ENCODE measurements around the gene PCBP3. TPM values are rescaled to one million over a fixed set of nuclear protein-coding genes. Genes with fewer than 3 reads are reported as not detected.

PCBP3 gene
- total RNA-seq, 1 experiment from 2014 or later = not detected

- Histone ChIP-seq H3K4me3 (ENCODE audit: low read depth in 2 of 2, low read length in 2 of 2) (no peak overlapping the region), H3K27ac (ENCODE audit: low read length) (no peak overlapping the region), H3K9me3 (ENCODE audit: control insufficient read depth, insufficient read depth, low read depth, low read length) (no peaks in the 10 kb centered on the region), H3K27me3 (ENCODE audit: control insufficient read depth, insufficient read depth, low read length) (no peaks in the 10 kb centered on the region), H3K4me1 (ENCODE audit: control insufficient read depth, insufficient read depth, low read length) (no peaks in the 10 kb centered on the region), H3K36me3 (ENCODE audit: control insufficient read depth, insufficient read depth, low read length) (no peaks in the 10 kb centered on the region)
- intact Hi-C loops (cut with micrococcal nuclease; ENCODE audit: unreplicated experiment) (no loop called here), in situ Hi-C loops (cut with HindIII; ENCODE audit: low pct_unique_long_range_greater_than_20kb, low sequenced_read_pairs) (no loop called here)
- POLR2A ChIA-PET = no interaction called here
- BruUV-seq (replicated peaks) = no TSS peak
- CTCF ChIA-PET = interaction anchor here (0.5 kb wide), 1 partner anchor 324 kb away, joined by 3 read pairs; no protein-coding TSS in a partner anchor
- ATAC-seq (no peak), DNase-seq (ENCODE audit: low read depth, low spot score) (no peak)
- TF ChIP-seq, protein P1, sequence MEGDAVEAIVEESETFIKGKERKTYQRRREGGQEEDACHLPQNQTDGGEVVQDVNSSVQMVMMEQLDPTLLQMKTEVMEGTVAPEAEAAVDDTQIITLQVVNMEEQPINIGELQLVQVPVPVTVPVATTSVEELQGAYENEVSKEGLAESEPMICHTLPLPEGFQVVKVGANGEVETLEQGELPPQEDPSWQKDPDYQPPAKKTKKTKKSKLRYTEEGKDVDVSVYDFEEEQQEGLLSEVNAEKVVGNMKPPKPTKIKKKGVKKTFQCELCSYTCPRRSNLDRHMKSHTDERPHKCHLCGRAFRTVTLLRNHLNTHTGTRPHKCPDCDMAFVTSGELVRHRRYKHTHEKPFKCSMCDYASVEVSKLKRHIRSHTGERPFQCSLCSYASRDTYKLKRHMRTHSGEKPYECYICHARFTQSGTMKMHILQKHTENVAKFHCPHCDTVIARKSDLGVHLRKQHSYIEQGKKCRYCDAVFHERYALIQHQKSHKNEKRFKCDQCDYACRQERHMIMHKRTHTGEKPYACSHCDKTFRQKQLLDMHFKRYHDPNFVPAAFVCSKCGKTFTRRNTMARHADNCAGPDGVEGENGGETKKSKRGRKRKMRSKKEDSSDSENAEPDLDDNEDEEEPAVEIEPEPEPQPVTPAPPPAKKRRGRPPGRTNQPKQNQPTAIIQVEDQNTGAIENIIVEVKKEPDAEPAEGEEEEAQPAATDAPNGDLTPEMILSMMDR (IDR thresholded peaks at IDR 0.05) = no peak
- TF ChIP-seq POLR2AphosphoS5 (IDR thresholded peaks at IDR 0.05; ENCODE audit: low read depth, low read length) = no peak
- TF ChIP-seq SIN3A (IDR thresholded peaks at IDR 0.05; ENCODE audit: borderline replicate concordance, insufficient read depth, low read depth, low read length) = no peak
- no peak for TF ChIP-seq TCF7L2 (IDR thresholded peaks at IDR 0.05; ENCODE audit: low read depth, low read length)
- TF ChIP-seq REST (IDR thresholded peaks at IDR 0.05; ENCODE audit: insufficient read depth in 1 of 2, low read depth in 2 of 2, low read length in 1 of 2) = no peak
Observed at GRCh38 chr21:45964649-45965048, 321.1 kb downstream of the PCBP3 start.

GRCh38 chr21:45965084-45965809 lies 321.7 kb downstream of the PCBP3 start:
- ATAC-seq = no peak
- Histone ChIP-seq H3K9me3 (ENCODE audit: control insufficient read depth, insufficient read depth, low read depth, low read length) (no peaks in the 10 kb centered on the region), H3K36me3 (ENCODE audit: control insufficient read depth, insufficient read depth, low read length) (no peaks in the 10 kb centered on the region), H3K27ac (ENCODE audit: low read length) (no peak overlapping the region), H3K4me3 (ENCODE audit: low read depth in 2 of 2, low read length in 2 of 2) (no peak overlapping the region), H3K27me3 (ENCODE audit: control insufficient read depth, insufficient read depth, low read length) (no peaks in the 10 kb centered on the region), H3K4me1 (ENCODE audit: control insufficient read depth, insufficient read depth, low read length) (no peaks in the 10 kb centered on the region; the same call in 1 of the 2 replicates)
- ChIA-PET CTCF (interaction anchor here (0.5 kb wide), 1 partner anchor 323 kb away, joined by 3 read pairs; no protein-coding TSS in a partner anchor), POLR2A (no interaction called here)
- BruUV-seq (replicated peaks) = no TSS peak
- in situ Hi-C loops (cut with HindIII; ENCODE audit: low pct_unique_long_range_greater_than_20kb, low sequenced_read_pairs) = no loop called here
- intact Hi-C loops (cut with micrococcal nuclease; ENCODE audit: unreplicated experiment) = no loop called here
- DNase-seq (ENCODE audit: low read depth, low spot score) = no peak
- no peak for TF ChIP-seq POLR2AphosphoS5 (IDR thresholded peaks at IDR 0.05; ENCODE audit: low read depth, low read length)
- TF ChIP-seq, protein P1 (IDR thresholded peaks at IDR 0.05) = no peak
- no peak for TF ChIP-seq REST (IDR thresholded peaks at IDR 0.05; ENCODE audit: insufficient read depth in 1 of 2, low read depth in 2 of 2, low read length in 1 of 2)
- TF ChIP-seq TCF7L2 (IDR thresholded peaks at IDR 0.05; ENCODE audit: low read depth, low read length) = no peak
- TF ChIP-seq SIN3A (IDR thresholded peaks at IDR 0.05; ENCODE audit: borderline replicate concordance, insufficient read depth, low read depth, low read length) = no peak

Measured in Panc1 (cell line).